Trophoblast cell (in vitro differentiated cells and primary cell): Measurements from ENCODE around the gene ZKSCAN3.

Experiments
- DNase-seq, 2 donors: peaks; one replicate each; pipeline ENCODE4 v3.0.0-alpha.2; 2016
- H2AFZ ChIP-seq: 2 replicates; pipeline ENCODE4 v1.6.1; 2013; ENCODE audit warnings: low read length, moderate library complexity, mild to moderate bottlenecking; ENCODE audit not compliant: insufficient read depth, poor library complexity
- H2AK5ac ChIP-seq: 2 replicates; pipeline ENCODE4 v1.6.1; 2013; ENCODE audit warnings: mild to moderate bottlenecking, low read length
- H2BK120ac ChIP-seq: 2 replicates; pipeline ENCODE4 v1.6.1; 2013; ENCODE audit warnings: low read length, mild to moderate bottlenecking, moderate library complexity; ENCODE audit not compliant: insufficient read depth, poor library complexity
- H2BK12ac ChIP-seq: 2 replicates; pipeline ENCODE4 v1.6.1; 2013; ENCODE audit warnings: mild to moderate bottlenecking, low read length, moderate library complexity
- H2BK5ac ChIP-seq: 2 replicates; pipeline ENCODE4 v1.6.1; 2013; ENCODE audit warnings: low read length, low read depth, moderate library complexity, mild to moderate bottlenecking; ENCODE audit not compliant: poor library complexity
- H3K14ac ChIP-seq: 2 replicates; pipeline ENCODE4 v1.6.1; 2013; ENCODE audit warnings: mild to moderate bottlenecking, low read length
- H3K18ac ChIP-seq: 2 replicates; pipeline ENCODE4 v1.6.1; 2013; ENCODE audit warnings: mild to moderate bottlenecking, low read length
- H3K23ac ChIP-seq: 2 replicates; pipeline ENCODE4 v1.6.1; 2013; ENCODE audit warnings: low read length
- H3K27ac ChIP-seq: 2 replicates; pipeline ENCODE4 v1.5.1; 2013; ENCODE audit warnings: low read depth, mild to moderate bottlenecking, inconsistent platforms, low read length, moderate library complexity
- H3K27me3 ChIP-seq: 2 replicates; pipeline ENCODE4 v1.6.1; 2013; ENCODE audit warnings: inconsistent platforms, mild to moderate bottlenecking, low read length, moderate library complexity; ENCODE audit not compliant: insufficient read depth
- H3K36me3 ChIP-seq, 2 experiments: 1 replicate in 1 of 2; 2 replicates in 1 of 2; pipeline ENCODE4 v1.6.1; 2013; ENCODE audit warnings: low read length in 2 of 2, mild to moderate bottlenecking in 2 of 2, moderate library complexity in 1 of 2; ENCODE audit not compliant: insufficient read depth in 2 of 2, control insufficient read depth in 1 of 2
- H3K4ac ChIP-seq: 2 replicates; pipeline ENCODE4 v1.6.1; 2013; ENCODE audit warnings: low read depth, mild to moderate bottlenecking, low read length, moderate library complexity
- H3K4me1 ChIP-seq, 2 experiments: 1 replicate in 1 of 2; 2 replicates in 1 of 2; pipeline ENCODE4 v1.6.1; 2013; ENCODE audit warnings: low read length in 2 of 2, mild to moderate bottlenecking in 2 of 2, moderate library complexity in 1 of 2; ENCODE audit not compliant: insufficient read depth in 2 of 2, control insufficient read depth in 1 of 2
- H3K4me2 ChIP-seq: 2 replicates; pipeline ENCODE4 v1.6.1; 2013; ENCODE audit warnings: inconsistent platforms, mild to moderate bottlenecking, low read length, moderate library complexity
- H3K4me3 ChIP-seq: 2 replicates; pipeline ENCODE4 v1.5.1; 2013; ENCODE audit warnings: mild to moderate bottlenecking, low read depth, low read length, inconsistent platforms
- H3K79me1 ChIP-seq: one replicate; pipeline ENCODE4 v1.6.1; 2013; ENCODE audit warnings: low read length
- H3K79me2 ChIP-seq: 2 replicates; pipeline ENCODE4 v1.6.1; 2013; ENCODE audit warnings: low read length, mild to moderate bottlenecking; ENCODE audit not compliant: control insufficient read depth, insufficient read depth, poor library complexity
- H3K9ac ChIP-seq: 2 replicates; pipeline ENCODE4 v1.6.1; 2013; ENCODE audit warnings: mild to moderate bottlenecking, low read length
- H3K9me3 ChIP-seq: 2 replicates; pipeline ENCODE4 v1.6.1; 2013; ENCODE audit warnings: low read depth, mild to moderate bottlenecking, control low read depth, inconsistent platforms, low read length; ENCODE audit not compliant: insufficient read depth
- H4K12ac ChIP-seq: 2 replicates; pipeline ENCODE4 v1.6.1; 2013; ENCODE audit warnings: low read depth, mild to moderate bottlenecking, low read length, moderate library complexity
- H4K8ac ChIP-seq: 2 replicates; pipeline ENCODE4 v1.6.1; 2013; ENCODE audit warnings: low read depth, mild to moderate bottlenecking, low read length, moderate library complexity
- H4K91ac ChIP-seq: one replicate; pipeline ENCODE4 v1.6.1; 2013; ENCODE audit warnings: low read depth, mild to moderate bottlenecking, low read length, moderate library complexity
- WGBS: extraction: QIAGEN DNeasy Blood & Tissue Kit; methylation state at CpG from one replicate; pipeline ENCODE4 v1.1.7; 2013; ENCODE audit warnings: missing lambda C conversion rate; ENCODE audit not compliant: insufficient read length, insufficient coverage; ENCODE audit errors: extremely low coverage; 5-methylcytosine and 5-hydroxymethylcytosine counted together

The ZKSCAN3 gene

DNA sequence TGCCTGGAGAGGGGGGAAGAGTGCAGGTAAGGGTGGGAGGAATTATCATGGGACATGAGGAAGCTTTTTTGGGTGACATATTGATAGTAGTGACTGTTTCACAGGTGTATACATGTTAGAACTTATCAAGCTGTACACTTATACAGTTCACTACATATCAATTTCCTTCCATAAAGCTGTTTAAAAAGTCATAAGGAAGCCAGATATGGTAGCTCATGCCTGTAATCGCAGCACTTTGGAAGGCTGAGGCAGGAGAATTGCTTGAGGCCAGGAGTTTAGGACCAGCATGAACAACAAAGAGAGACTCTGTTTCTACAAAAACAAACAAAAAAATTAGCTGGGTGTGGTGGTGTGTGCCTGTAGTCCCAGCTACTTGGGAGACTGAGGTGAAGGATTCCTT, 28.1 kb downstream of the ZKSCAN3 start:
- Histone ChIP-seq H3K4me3 (no peak overlapping the region), H3K4me1 (no peaks in the 10 kb centered on the region)
- WGBS: no CpG with 5 or more reads among the region's 1 CpG

DNA sequence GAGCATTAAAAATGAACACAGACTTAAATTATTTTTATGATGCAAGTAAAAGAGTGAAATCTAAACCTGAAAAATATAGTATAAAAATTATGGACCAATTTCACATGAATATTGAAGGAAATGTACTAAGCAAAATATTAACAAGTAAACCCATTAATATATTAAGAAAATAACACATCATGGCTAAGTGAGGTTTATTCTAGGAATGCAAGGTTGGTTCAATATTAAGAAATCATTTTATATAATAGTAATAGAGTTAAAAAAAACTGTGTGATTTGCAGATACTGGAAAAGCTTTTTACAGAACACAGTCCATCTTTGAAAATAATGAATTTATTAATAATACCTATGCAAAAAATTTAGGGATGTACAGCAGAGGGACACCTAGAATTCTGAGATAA, 28.9 kb downstream of the ZKSCAN3 start:
- Histone ChIP-seq H3K27me3 (no peaks in the 10 kb centered on the region), H2AK5ac (no peak overlapping the region), H3K4me3 (no peak overlapping the region), H4K12ac (no peak overlapping the region), H4K91ac (no peak overlapping the region), H3K14ac (no peak overlapping the region), H3K18ac (no peak overlapping the region), H4K8ac (no peak overlapping the region), H3K27ac (no peak overlapping the region), H2BK5ac (no peak overlapping the region), H3K4me2 (no peak overlapping the region), H3K23ac (no peak overlapping the region), H3K79me2 (peaks cover 2% of the 10 kb centered on the region), H3K4ac (no peak overlapping the region), H3K36me3 (peaks cover 0 to 10% of the 10 kb centered on the region in 2 experiments), H3K79me1 (peaks cover 2% of the 10 kb centered on the region), H2BK12ac (no peak overlapping the region), H3K4me1 (no peaks in the 10 kb centered on the region), H3K9me3 (no peaks in the 10 kb centered on the region), H2AFZ (no peak overlapping the region), H3K9ac (no peak overlapping the region), H2BK120ac (no peak overlapping the region)
- no peak for DNase-seq

More for the DNA sequence above, 28.1 kb downstream of the ZKSCAN3 start:
- Histone ChIP-seq H3K9ac (no peak overlapping the region), H4K12ac (no peak overlapping the region), H3K79me2 (no peaks in the 10 kb centered on the region), H3K18ac (no peak overlapping the region), H2AK5ac (no peak overlapping the region), H2BK5ac (no peak overlapping the region), H3K4me2 (no peak overlapping the region), H3K27me3 (no peaks in the 10 kb centered on the region), H3K14ac (no peak overlapping the region), H3K79me1 (no peaks in the 10 kb centered on the region), H4K91ac (no peak overlapping the region), H3K9me3 (no peaks in the 10 kb centered on the region), H4K8ac (no peak overlapping the region), H3K4ac (no peak overlapping the region), H3K36me3 (peaks cover 0 to 10% of the 10 kb centered on the region in 2 experiments), H3K27ac (no peak overlapping the region), H3K23ac (no peak overlapping the region), H2AFZ (no peak overlapping the region), H2BK120ac (no peak overlapping the region), H2BK12ac (no peak overlapping the region)
- peak in 1 of 2 donors; percentile 18 for DNase-seq

DNA sequence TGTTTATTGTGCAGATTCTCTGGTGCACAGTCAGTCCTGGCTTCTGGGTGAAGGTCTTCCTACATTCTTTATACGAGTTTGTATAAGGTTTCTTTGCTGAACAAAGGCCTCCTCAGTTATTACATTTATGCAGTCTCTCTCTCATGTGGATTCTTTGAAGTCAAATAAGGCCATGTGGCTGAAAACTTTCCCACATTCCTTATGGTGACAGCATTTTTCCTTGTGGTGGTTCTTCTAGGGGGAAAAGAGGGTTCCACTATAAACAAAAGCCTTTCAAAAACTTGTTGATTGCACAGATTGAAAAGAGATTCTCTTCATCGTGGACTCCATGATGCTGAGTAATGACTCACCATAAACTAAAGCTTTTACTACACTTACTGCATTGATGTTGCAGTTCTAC, 30.6 kb downstream of the ZKSCAN3 start:
- Histone ChIP-seq H4K91ac (no peak overlapping the region), H3K4me3 (no peak overlapping the region)

DNA sequence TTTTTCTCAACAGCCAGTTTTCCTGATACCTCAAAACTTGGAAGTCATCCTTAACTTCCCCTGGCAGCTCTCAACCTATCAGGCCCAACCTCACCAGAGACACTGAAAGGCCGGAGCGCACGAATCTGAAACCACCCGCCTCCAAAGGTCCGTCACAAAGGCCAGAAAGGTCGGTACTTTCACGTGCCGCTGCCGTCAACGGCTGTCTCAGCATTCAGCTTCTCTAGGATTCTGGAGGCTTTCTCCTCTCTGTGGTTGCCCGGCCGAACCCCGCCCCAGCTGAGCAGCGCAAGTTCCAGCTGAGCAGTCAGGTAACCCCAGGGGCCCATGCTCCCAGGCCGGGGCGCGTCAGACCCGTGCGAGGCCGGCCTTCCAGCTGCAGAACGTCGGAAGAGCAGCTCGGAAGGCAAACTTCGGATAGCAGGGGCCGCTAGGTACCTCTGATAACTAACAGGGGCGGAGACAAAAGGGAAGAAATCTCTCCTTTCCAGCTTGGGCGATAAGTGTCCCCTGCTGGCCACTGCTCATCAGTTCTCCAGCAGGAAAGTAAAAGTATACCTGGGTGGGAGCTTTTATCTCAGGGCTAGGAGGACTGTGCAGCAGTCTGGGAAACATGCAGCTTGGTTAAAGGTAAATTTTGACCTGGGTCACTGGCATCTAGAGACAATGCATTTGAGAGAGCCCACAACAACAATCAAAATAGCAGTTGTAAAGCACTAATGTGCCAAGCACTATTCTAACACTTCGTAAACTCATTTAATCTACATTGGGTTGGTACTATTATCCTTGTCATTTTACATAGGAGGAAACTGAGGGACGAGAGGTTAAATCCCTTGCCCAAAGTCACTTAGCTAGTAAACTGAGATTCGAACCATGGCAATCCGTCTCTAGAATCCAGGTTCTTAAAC, 33.7 kb downstream of the ZKSCAN3 start:
- Histone ChIP-seq H3K23ac (no peak overlapping the region), H2AFZ (peak overlapping the region; percentile 1), H3K4me2 (peak overlapping the region; percentile 77), H3K27me3 (no peaks in the 10 kb centered on the region), H3K9me3 (no peaks in the 10 kb centered on the region), H4K91ac (peak overlapping the region; percentile 4), H2BK5ac (no peak overlapping the region), H4K8ac (peak overlapping the region; percentile 58), H4K12ac (peak overlapping the region; percentile 23), H3K36me3 (peaks cover 3 to 16% of the 10 kb centered on the region in 2 experiments), H3K4me1 (no peaks in the 10 kb centered on the region), H3K79me2 (peaks cover 2% of the 10 kb centered on the region), H3K14ac (no peak overlapping the region), H2BK12ac (no peak overlapping the region), H3K18ac (peak overlapping the region; percentile 2), H3K9ac (peak overlapping the region; percentile 64), H3K27ac (peak overlapping the region; percentile 34), H2AK5ac (no peak overlapping the region), H2BK120ac (no peak overlapping the region), H3K4ac (no peak overlapping the region), H3K79me1 (peaks cover 2% of the 10 kb centered on the region), H3K4me3 (peak overlapping the region; percentile 77)
- DNase-seq: peak; percentile 83 to 85
- no CpG with 5 or more reads among the region's 31 CpGs for WGBS

More for the DNA sequence above, 30.6 kb downstream of the ZKSCAN3 start:
- Histone ChIP-seq H3K14ac (no peak overlapping the region), H2AK5ac (no peak overlapping the region), H3K27ac (no peak overlapping the region), H3K79me1 (peaks cover 2% of the 10 kb centered on the region), H3K23ac (no peak overlapping the region), H2BK5ac (no peak overlapping the region), H3K18ac (no peak overlapping the region), H3K27me3 (no peaks in the 10 kb centered on the region), H2AFZ (no peak overlapping the region), H3K36me3 (peaks cover 0 to 10% of the 10 kb centered on the region in 2 experiments), H3K4me2 (no peak overlapping the region), H2BK120ac (no peak overlapping the region), H3K79me2 (peaks cover 2% of the 10 kb centered on the region), H3K9ac (no peak overlapping the region), H3K4ac (no peak overlapping the region), H3K4me1 (no peaks in the 10 kb centered on the region), H4K12ac (no peak overlapping the region), H2BK12ac (no peak overlapping the region), H3K9me3 (no peaks in the 10 kb centered on the region), H4K8ac (no peak overlapping the region)
- DNase-seq: no peak
- whole genome bisulfite sequencing: no CpG with 5 or more reads among the region's 2 CpGs
